ENCODE results near the gene FAM193B. TPM values are rescaled to one million over a fixed set of nuclear protein-coding genes. Genes with fewer than 3 reads are reported as not detected.
"Not testable (repeated sequence)": the region's sequence is repeated elsewhere in the genome, so short reads cannot be mapped to it uniquely, and the experiment has no call there.

The FAM193B gene
- total and polyA plus RNA-seq, 4 donors = 49.0 to 139 (median 81.4) TPM

GRCh38 chr5:177536386-177536785 is 18.0 kb downstream of the FAM193B start:
- Histone ChIP-seq H3K27me3 (ENCODE audit: control insufficient read depth in 3 of 3, insufficient read depth in 3 of 3, low read length in 2 of 3) (no peaks in the 10 kb centered on the region), H3K4me3 (no peak overlapping the region), H3K4me1 (ENCODE audit: control insufficient read depth in 5 of 5, insufficient read depth in 5 of 5, low read length in 5 of 5) (peaks cover 0 to 19% (median 4%) of the 10 kb centered on the region in 5 donors), H3K36me3 (ENCODE audit: control insufficient read depth in 4 of 4, insufficient read depth in 4 of 4, low read length in 4 of 4) (peaks cover 9 to 44% (median 42%) of the 10 kb centered on the region in 4 donors), H3K9me3 (ENCODE audit: control insufficient read depth in 4 of 4, insufficient read depth in 3 of 4, low read length in 3 of 4) (no peaks in the 10 kb centered on the region), H3K9ac (ENCODE audit: insufficient read depth in 1 of 2, low read length in 2 of 2) (no peak overlapping the region), H3K27ac (ENCODE audit: low read depth in 1 of 2, low read length in 1 of 2) (no peak overlapping the region)
- 92 to 97% methylated on average over 10 of the region's 10 CpGs for WGBS, 2 donors
- ATAC-seq (ENCODE audit: insufficient read depth, low FRiP score) (no peak), DNase-seq (no peak)
- TF ChIP-seq CTCF (IDR thresholded peaks at IDR 0.05; ENCODE audit: control extremely low read depth, extremely low read depth) = no peak

DNA sequence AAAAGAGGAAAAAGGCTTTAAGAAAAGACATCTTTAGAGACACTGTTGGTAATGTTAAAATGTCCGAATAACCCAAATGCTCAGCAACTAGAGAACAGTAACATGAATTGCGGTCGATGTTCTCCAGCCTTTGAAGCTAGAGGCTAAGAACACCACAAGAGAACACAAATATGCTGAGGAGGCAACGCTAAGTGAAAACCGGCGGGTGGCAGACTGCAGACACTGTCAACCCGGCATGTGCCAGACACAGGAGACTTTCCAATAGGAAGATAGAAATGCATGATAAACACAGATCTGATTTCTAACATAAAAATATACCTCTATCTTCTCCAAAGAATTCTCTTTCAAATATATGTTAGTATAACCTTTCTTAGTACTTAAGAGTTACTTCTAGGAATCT is 19.2 kb downstream of the FAM193B start:
- no peaks in the 10 kb centered on the region for H3K9me3 ChIP-seq (ENCODE audit: control insufficient read depth in 4 of 4, insufficient read depth in 3 of 4, low read length in 3 of 4)
- no peak for ATAC-seq (ENCODE audit: insufficient read depth, low FRiP score)
- peaks cover 9 to 52% (median 51%) of the 10 kb centered on the region in 4 donors for H3K36me3 ChIP-seq (ENCODE audit: control insufficient read depth in 4 of 4, insufficient read depth in 4 of 4, low read length in 4 of 4)
- no peak overlapping the region for H3K9ac ChIP-seq (ENCODE audit: insufficient read depth in 1 of 2, low read length in 2 of 2)
- DNase-seq = no peak
- H3K4me3 ChIP-seq = no peak overlapping the region
- peaks cover 0 to 19% (median 4%) of the 10 kb centered on the region in 5 donors for H3K4me1 ChIP-seq (ENCODE audit: control insufficient read depth in 5 of 5, insufficient read depth in 5 of 5, low read length in 5 of 5)
- 95 to 98% methylated on average over 7 of the region's 7 CpGs for WGBS, 2 donors
- no peak overlapping the region for H3K27ac ChIP-seq (ENCODE audit: low read depth in 1 of 2, low read length in 1 of 2)
- TF ChIP-seq CTCF (IDR thresholded peaks at IDR 0.05; ENCODE audit: control extremely low read depth, extremely low read depth) = no peak
- no peaks in the 10 kb centered on the region for H3K27me3 ChIP-seq (ENCODE audit: control insufficient read depth in 3 of 3, insufficient read depth in 3 of 3, low read length in 2 of 3)

DNA sequence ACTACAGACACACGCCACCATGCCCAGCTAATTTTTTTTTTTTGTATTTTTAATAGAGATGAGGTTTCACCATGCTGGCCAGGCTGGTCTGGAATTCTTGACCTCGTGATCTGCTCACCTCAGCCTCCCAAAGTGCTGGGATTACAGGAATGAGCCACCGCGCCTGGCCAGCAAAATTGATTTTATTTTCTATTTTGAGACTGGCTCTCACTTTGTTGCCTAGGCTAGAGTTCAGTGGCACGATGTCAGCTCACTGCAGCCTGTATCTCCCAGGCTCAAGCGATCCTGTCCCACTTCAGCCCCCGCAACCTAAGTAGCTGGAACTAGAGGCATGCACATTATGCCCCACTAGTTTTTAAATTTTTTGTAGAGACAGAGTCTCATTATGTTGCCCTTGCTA is 19.9 kb downstream of the FAM193B start:
- ATAC-seq (ENCODE audit: insufficient read depth, low FRiP score); H3K9me3 ChIP-seq (ENCODE audit: control insufficient read depth in 4 of 4, insufficient read depth in 3 of 4, low read length in 3 of 4); H3K27me3 ChIP-seq (ENCODE audit: control insufficient read depth in 3 of 3, insufficient read depth in 3 of 3, low read length in 2 of 3); DNase-seq; H3K4me3 ChIP-seq; H3K27ac ChIP-seq (ENCODE audit: low read depth in 1 of 2, low read length in 1 of 2); H3K9ac ChIP-seq (ENCODE audit: insufficient read depth in 1 of 2, low read length in 2 of 2): not testable (repeated sequence)
- WGBS, 2 donors = 97 to 100% methylated on average over 7 of the region's 7 CpGs
- peaks cover 0 to 16% (median 4%) of the 10 kb centered on the region in 5 donors for H3K4me1 ChIP-seq (ENCODE audit: control insufficient read depth in 5 of 5, insufficient read depth in 5 of 5, low read length in 5 of 5)
- H3K36me3 ChIP-seq (ENCODE audit: control insufficient read depth in 4 of 4, insufficient read depth in 4 of 4, low read length in 4 of 4) = peaks cover 9 to 57% (median 53%) of the 10 kb centered on the region in 4 donors

DNA sequence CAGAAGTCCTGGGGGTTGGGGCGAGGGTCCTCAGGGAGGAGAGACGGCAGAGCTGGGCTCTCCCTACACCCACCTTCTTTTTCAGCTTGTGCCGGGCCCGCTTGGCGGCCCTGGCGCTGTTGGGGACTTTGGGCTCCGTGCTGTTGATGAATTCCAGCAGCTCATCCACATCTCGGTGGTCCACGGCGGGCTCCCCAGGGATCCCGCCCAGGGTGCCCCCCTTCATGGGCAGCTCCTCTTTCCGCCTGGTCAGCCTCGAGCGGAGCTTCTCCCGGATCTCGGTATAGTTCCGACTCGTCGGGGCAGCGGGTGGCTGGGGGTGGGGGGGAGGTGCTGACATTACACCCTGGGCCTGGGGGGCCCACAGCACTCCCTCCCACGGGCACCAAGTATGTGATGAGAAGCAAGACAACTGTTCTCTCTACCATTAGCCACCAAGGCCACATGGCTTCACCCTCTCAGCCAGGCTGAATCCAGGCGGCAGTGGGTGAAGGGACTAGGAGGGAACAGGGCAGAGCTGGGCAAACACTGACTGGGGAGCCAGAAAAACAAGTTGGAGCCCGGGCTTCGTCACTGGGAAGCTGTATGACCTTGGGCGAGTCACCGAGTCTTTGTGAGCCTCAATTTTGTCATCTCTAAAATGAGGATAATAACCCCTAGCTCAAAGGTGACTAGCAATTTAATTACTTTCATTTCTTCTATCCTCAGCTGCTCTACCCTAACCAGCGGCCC is 23.0 kb downstream of the FAM193B start:
- 95 to 96% methylated on average over 25 to 27 of the region's 27 CpGs for WGBS, 2 donors
- Histone ChIP-seq H3K9ac (ENCODE audit: insufficient read depth in 1 of 2, low read length in 2 of 2) (no peak overlapping the region), H3K4me3 (no peak overlapping the region), H3K27ac (ENCODE audit: low read depth in 1 of 2, low read length in 1 of 2) (no peak overlapping the region), H3K27me3 (ENCODE audit: control insufficient read depth in 3 of 3, insufficient read depth in 3 of 3, low read length in 2 of 3) (no peaks in the 10 kb centered on the region), H3K9me3 (ENCODE audit: control insufficient read depth in 4 of 4, insufficient read depth in 3 of 4, low read length in 3 of 4) (no peaks in the 10 kb centered on the region), H3K4me1 (ENCODE audit: control insufficient read depth in 5 of 5, insufficient read depth in 5 of 5, low read length in 5 of 5) (no peaks in the 10 kb centered on the region), H3K36me3 (ENCODE audit: control insufficient read depth in 4 of 4, insufficient read depth in 4 of 4, low read length in 4 of 4) (peaks cover 21 to 64% (median 49%) of the 10 kb centered on the region in 4 donors)
- no peak for TF ChIP-seq CTCF (IDR thresholded peaks at IDR 0.05; ENCODE audit: control extremely low read depth, extremely low read depth)
- DNase-seq (no peak), ATAC-seq (ENCODE audit: insufficient read depth, low FRiP score) (no peak)

Data from lung (tissue), 12 donors.